HL-60/S4 treated with retinoic acid at 250 ng/mL for 4 days and 3 days (cell line): ENCODE results near the gene OGFOD1.

ENCODE experiments used
- in situ Hi-C: fragments of 300-500 bp; cut with MboI; formaldehyde crosslinking; loops from 2 replicates; pipeline ENCODE4 v1.7.0; 2022; ENCODE audit warnings: low sequenced_read_pairs

OGFOD1 gene

GRCh38 chr16:56426585-56426984 is 24.8 kb upstream of the OGFOD1 start:
- in situ Hi-C loops = no loop called here

GRCh38 chr16:56428091-56428490 is 23.3 kb upstream of the OGFOD1 start:
- in situ Hi-C loops = no loop called here

GRCh38 chr16:56436258-56436657 is 15.1 kb upstream of the OGFOD1 start:
- in situ Hi-C loops = no loop called here

- in situ Hi-C loops = no loop called here
Observed at GRCh38 chr16:56438038-56438437, 13.3 kb upstream of the OGFOD1 start.

- in situ Hi-C loops = no loop called here
Observed at GRCh38 chr16:56447286-56447685, 4.1 kb upstream of the OGFOD1 start.

GRCh38 chr16:56448005-56448404 is 3.3 kb upstream of the OGFOD1 start:
- in situ Hi-C loops = no loop called here

- in situ Hi-C loops = no loop called here
Observed at GRCh38 chr16:56450275-56450985, 924 bp upstream of the OGFOD1 start.

GRCh38 chr16:56451753-56452689 is 667 bp downstream of the OGFOD1 start:
- in situ Hi-C loops = no loop called here

- in situ Hi-C loops = no loop called here
Observed at GRCh38 chr16:56457927-56458470, 6.6 kb downstream of the OGFOD1 start.

GRCh38 chr16:56460101-56460500 is 8.7 kb downstream of the OGFOD1 start:
- in situ Hi-C loops = no loop called here

- in situ Hi-C loops = no loop called here
Observed at GRCh38 chr16:56462064-56462796, 10.9 kb downstream of the OGFOD1 start.

- in situ Hi-C loops = no loop called here
Observed at GRCh38 chr16:56463153-56463552, 11.8 kb downstream of the OGFOD1 start.

- in situ Hi-C loops = no loop called here
Observed at GRCh38 chr16:56466344-56466743, 15.0 kb downstream of the OGFOD1 start.

GRCh38 chr16:56468800-56469199 is 17.4 kb downstream of the OGFOD1 start:
- in situ Hi-C loops = no loop called here

- in situ Hi-C loops = no loop called here
Observed at GRCh38 chr16:56469748-56470147, 18.4 kb downstream of the OGFOD1 start.

GRCh38 chr16:56470232-56470631 is 18.9 kb downstream of the OGFOD1 start:
- in situ Hi-C loops = no loop called here

GRCh38 chr16:56470666-56471065 is 19.3 kb downstream of the OGFOD1 start:
- in situ Hi-C loops = no loop called here

GRCh38 chr16:56475201-56475600 is 23.8 kb downstream of the OGFOD1 start:
- in situ Hi-C loops = no loop called here

- in situ Hi-C loops = no loop called here
Observed at GRCh38 chr16:56477096-56477878, 25.9 kb downstream of the OGFOD1 start.

GRCh38 chr16:56478281-56479049 is 27.1 kb downstream of the OGFOD1 start:
- in situ Hi-C loops = no loop called here
